Skin epidermis (tissue), 12 donors: ENCODE data around the gene PHLDA2.

Experiments
- H3K27ac ChIP-seq, 21 experiments: fragments of 200-600 bp; sonication (generic) in 11 of 21; one replicate each; pipeline ENCODE4 v1.5.0; 2020; ENCODE audit warnings: mild to moderate bottlenecking in 3 of 21, inconsistent platforms in 2 of 21, moderate library complexity in 2 of 21
- H3K4me3 ChIP-seq, 7 experiments: fragments of 200-600 bp; sonication (generic) in 2 of 7; one replicate each; pipeline ENCODE4 v1.5.0; 2020; ENCODE audit warnings: inconsistent platforms in 2 of 7, mild to moderate bottlenecking in 2 of 7, moderate library complexity in 1 of 7

Gene PHLDA2

DNA sequence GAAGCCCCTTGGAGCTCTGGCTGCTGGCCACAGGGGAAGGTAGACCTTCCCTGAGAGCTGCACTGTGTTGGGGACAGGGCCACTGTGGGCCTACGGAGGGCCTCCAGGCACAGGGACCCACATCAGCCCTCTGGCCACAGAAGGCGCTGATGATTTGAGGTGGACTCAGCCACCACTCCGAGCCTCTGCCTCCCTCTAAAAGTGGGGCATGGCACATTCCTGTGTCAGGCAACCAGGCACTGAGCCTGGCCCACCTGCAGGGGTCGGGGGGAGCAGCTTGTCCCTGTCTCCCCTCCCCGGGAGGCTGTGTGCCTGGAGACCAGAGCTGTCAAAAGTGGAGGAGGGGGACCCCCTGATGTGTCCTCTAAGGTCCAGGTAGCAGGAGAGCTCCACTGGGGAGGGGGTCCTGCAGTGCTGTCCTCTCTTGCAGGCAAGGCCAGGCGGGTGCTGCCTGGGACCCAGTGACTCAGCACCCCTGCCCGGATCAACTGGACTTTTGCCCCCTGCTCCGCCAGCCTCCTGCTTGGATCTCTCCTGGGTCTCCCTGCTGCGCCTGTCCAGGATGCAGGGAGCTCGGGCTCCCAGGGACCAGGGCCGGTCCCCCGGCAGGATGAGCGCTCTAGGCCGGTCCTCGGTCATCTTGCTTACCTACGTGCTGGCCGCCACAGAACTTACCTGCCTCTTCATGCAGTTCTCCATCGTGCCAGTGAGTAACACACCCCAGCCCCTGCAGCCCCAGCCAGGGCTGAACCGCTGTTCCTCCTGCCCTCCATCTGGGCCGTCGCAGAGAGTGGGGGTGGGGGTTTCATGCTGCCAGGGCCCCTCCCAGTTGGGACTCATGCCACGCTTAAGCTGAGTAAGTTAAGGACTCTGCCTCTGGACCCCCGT lies 26.2 kb downstream of the PHLDA2 start:
- peak overlapping the region; percentile 47 to 69 (median 54) for H3K4me3 ChIP-seq
- H3K27ac ChIP-seq = peak overlapping the region in 20 of 21 experiments; percentile 49 to 95 (median 84)

DNA sequence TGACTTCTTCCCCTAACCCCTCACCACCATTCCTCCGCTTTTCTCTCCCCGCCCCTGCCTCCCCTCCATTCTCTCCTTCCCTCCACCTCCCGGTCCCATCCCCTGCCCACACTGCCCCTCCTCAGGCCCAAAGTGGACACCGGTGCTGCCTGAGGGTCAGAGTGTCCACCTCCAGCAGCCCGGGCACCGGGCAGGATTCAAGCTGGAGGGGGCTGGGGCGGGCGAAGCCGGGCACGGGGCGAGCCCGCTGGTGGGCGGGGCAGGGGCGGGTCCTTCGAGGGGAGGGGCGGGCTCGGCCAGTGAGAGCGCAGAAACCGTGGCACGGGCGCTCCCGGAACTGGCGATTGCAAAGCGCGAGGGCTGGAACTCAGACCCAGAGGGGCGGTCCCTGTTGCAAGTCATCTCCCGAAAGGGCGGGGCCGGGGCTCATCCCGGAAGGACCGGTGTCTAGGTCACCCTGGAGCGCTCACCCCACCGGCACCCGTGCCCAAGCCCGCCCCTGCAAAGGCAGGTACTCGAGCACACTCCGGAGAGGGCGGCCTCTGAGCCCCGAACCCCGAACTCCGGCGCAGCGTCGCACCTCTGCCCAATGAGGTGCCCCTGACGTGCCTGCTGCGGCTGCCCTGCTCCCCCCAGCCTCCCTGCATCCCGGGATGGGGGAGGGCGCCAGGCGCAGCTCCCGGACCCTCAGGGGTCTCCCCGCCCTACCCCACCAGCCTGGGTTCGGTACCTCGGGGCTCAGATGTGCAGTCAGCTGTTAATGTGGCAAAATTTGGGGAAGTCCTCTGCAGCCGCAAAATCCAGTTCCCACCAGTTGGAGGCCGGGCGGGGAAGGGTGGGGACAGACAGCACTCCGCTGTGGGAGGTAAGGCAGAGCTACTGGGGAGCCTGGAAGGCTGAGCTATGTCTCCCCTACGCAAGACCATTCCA lies 27.1 kb downstream of the PHLDA2 start:
- peak overlapping the region; percentile 47 to 69 (median 54) for H3K4me3 ChIP-seq
- H3K27ac ChIP-seq = peak overlapping the region; percentile 70 to 95 (median 84)

- H3K27ac ChIP-seq = peak overlapping the region in 20 of 21 experiments; percentile 3 to 95 (median 84)
- H3K4me3 ChIP-seq = peak overlapping the region; percentile 47 to 69 (median 54)
These were observed 27.9 kb downstream of the PHLDA2 start for GRCh38 chr11:2901196-2901796.

- Histone ChIP-seq H3K4me3 (no peak overlapping the region), H3K27ac (peak overlapping the region in 19 of 21 experiments; percentile 5 to 84 (median 62))
These were observed 30.0 kb downstream of the PHLDA2 start for GRCh38 chr11:2899080-2899783.

DNA sequence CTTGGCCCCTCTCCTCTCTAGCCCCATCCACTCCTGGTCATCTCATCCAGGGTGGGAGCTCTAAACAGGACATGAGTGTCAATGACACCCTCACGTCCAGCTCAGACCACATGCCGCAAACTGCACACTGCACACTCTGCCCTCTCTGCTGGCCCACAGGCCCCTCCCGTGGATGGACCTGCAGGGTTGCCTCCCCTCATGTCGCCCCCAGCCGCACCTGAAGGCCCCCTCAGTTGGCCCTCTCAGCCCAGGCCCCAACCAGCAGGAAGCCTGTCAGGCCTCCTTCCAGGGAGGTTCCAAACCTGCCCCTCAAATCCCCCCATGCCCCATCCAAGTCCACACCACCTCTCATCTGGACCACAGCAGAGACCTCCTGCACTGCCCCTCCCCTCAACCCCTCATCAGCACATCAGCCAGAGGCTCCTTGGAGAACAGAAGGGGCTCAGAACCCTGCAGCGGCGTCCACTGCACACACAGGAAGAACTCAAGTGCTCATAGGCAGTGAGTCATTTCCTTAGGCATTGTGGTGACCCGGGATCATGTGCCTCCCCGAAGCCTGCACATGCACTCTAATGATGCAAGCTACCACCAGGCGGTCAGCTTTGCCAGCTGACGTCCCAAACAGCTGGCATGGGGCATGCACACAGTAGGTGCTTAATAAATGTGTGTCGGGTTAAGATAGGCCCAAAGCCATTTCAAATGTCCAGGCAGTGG lies 30.7 kb downstream of the PHLDA2 start:
- Histone ChIP-seq H3K4me3 (no peak overlapping the region), H3K27ac (peak overlapping the region in 19 of 21 experiments; percentile 22 to 85 (median 62))

GRCh38 chr11:2897048-2897447 lies 32.2 kb downstream of the PHLDA2 start:
- Histone ChIP-seq H3K27ac (peak overlapping the region in 1 of 21 experiments; percentile 10), H3K4me3 (no peak overlapping the region)

DNA sequence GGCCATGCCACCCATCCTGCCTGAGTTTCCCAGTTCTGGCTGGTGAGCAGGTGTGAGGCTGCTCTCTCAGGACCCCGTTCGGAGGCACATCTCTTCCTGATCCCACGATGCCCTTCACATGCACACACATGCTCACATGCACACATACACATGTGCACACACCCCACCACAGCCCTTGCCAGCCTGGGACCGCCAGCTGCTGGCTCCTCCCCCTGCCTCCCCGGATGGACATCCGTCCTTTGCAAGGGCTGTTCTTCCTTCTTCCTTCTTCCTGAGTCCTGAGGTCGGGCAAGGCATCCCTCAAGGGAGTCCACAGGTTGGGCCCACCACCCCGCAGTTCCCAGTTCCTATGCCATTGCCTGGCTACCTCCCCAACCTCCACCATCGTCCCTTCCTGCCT lies 33.2 kb downstream of the PHLDA2 start:
- Histone ChIP-seq H3K27ac (no peak overlapping the region), H3K4me3 (no peak overlapping the region)

DNA sequence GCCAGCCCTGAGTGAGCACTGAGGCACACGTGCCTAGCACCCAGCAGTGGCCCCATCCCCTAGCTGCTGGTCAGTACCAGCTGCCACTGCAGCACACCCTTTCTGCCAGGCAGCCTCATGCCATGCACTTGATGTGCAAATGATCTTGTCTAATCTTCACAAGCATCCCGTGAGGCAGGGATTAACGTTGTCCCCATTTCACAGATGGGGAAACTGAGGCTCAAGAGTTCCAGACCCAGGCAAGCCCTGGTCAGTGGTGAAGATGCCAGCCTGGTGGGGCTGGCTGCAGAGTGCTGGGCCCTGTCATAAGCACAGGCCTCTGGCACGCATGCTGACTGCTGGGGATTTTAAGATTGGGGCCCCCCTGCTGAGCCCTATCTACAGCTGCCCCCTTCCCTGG lies 35.3 kb downstream of the PHLDA2 start:
- H3K27ac ChIP-seq = no peak overlapping the region
- H3K4me3 ChIP-seq = no peak overlapping the region

- peak overlapping the region in 6 of 7 experiments; percentile 14 to 49 (median 39) for H3K4me3 ChIP-seq
- peak overlapping the region; percentile 0 to 92 (median 68) for H3K27ac ChIP-seq
These were observed 36.2 kb downstream of the PHLDA2 start for GRCh38 chr11:2892967-2893528.

GRCh38 chr11:2892215-2892966 lies 36.8 kb downstream of the PHLDA2 start:
- Histone ChIP-seq H3K27ac (peak overlapping the region; percentile 0 to 92 (median 68)), H3K4me3 (peak overlapping the region; percentile 14 to 49 (median 37))

- H3K27ac ChIP-seq = peak overlapping the region in 15 of 21 experiments; percentile 0 to 92 (median 77)
- peak overlapping the region; percentile 14 to 49 (median 37) for H3K4me3 ChIP-seq
These were observed 37.6 kb downstream of the PHLDA2 start for GRCh38 chr11:2891326-2892214.

DNA sequence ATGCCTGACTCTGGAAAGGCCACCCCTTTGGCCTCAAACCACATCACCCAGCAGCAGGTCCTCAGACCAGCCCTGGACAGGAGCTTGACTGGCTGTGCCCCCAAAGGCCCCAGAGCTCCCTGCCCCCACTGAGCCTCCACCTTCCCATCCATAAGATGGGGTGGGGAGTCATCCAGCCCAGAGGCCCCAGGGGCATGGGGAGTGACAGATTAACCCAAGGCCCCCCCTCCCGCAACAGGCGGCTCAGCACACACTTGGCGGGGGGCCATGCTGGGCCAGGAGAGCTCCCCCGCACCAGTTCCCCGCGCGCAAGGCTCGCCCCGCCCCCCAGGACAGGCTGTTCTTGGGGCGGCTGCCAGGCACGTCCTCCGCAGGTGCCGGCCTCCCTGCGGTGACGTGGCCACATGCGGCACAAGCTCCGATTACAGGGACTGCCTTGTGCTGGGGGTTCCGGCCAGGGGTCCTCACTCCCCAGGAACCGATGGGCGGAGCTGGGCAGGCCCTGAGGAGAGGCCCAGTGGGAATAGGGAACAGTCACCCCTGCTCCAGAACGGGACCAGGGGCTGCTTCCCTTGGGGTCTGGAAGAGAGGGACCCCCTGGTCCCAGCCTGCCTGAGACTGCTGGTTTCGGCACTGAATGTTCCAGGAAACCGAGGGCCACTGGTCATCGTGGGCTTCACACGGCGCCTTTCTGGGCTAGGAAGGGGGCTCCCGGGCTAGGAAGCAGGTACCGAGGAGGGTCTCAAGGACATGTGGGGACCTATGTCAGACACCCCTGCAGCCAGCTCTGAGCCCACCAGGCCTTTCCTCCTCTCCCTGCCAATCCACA lies 38.5 kb downstream of the PHLDA2 start:
- Histone ChIP-seq H3K27ac (peak overlapping the region in 1 of 21 experiments; percentile 28), H3K4me3 (no peak overlapping the region)

DNA sequence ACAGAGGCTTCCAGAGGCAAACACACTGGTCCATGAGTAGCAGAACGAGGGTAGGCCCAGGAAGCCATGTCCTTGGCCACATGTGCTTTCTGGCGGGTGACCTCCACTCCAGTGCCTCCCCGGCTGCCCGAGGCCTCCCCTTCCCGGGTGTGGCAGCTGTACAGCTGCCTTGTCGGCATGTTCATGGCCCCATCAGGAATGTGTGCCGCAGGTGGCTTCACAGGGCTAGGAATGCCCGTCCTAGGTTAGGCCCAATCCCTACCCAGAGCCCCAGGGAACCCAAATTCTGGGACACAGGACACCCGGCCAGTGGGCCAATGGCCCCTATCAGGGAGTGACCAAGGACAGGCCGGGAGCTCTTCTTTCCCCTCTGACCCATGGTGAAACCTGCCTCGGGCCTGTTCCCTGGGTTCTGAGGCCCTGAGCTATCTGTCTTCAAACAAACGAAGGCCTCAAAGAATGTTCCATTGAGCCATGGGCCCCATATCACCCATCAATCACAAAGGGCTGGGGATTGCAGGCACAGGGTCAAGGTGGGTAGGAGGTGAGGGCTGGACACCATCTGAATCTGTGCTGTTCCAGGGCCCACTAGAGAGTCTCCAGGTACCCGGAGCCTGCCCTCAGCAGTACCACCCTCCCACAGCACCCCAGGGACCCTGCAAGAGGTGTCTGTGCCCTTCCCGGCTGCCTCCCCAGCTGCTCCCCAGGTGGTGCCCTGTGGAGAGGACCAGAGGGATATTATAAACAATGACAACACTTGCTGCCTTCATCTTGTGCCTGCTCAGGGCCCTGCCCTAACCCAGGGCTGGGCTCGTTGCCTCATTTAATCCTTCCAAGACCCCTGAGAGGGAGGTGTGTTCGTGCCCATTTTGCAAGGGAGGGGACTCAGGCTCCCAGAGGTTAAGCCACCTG lies 39.6 kb downstream of the PHLDA2 start:
- H3K4me3 ChIP-seq = no peak overlapping the region
- H3K27ac ChIP-seq = no peak overlapping the region

DNA sequence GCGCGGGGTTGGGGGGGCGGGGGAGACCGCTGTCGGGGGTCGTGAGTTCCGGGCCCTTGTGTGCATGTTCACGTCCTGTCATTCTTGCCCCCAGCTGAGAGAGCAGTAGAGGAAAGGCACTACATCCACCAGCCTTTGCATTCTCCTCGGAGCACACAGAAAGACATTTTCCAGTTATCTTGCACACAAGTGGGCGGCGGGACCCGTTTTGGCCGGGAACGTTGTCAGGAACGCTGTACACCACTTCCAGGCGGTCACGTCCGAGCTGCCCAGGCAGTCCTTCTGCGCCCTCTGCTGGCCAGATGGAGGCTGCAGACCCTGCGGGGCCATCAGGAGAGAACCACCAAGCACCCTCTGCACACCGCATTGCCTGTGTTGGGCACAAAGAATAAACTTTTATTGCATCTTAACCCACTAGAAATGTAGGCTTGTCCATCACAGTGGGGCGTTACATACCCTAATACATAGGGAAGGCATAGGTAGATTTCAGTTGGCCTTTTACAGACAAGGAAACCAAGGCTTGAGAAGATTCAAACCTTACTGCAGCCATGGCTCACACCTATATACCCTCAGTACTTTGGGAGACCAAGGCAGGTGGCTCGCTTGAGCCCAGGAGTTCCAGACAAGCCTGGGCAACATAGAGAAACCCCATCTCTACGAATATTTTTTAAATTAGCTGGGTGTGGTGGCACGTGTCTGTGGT lies 40.8 kb downstream of the PHLDA2 start:
- Histone ChIP-seq H3K27ac (no peak overlapping the region), H3K4me3 (no peak overlapping the region)
